Neural progenitor cell (in vitro differentiated cells): Measurements from ENCODE around the gene CRTC1. TPM values are rescaled to one million over a fixed set of nuclear protein-coding genes. Genes with fewer than 3 reads are reported as not detected.
"Not testable (repeated sequence)": the region's sequence is repeated elsewhere in the genome, so short reads cannot be mapped to it uniquely, and the experiment has no call there.

Source experiments
- DNase-seq: peaks from one replicate; pipeline ENCODE4 v3.0.0-alpha.2; 2016; ENCODE audit warnings: low spot score
- H2AFZ ChIP-seq: fragments of 200-600 bp; sonication (generic); replicated peaks from 2 replicates; pipeline ENCODE4 v1.6.1; 2016; ENCODE audit warnings: antibody characterized with exemption
- H3F3A ChIP-seq: fragments of 200-600 bp; sonication (generic); 2 replicates; pipeline ENCODE4 v1.6.1; 2016; ENCODE audit warnings: antibody characterized with exemption, low read depth
- H3K27ac ChIP-seq: fragments of 200-600 bp; sonication (generic); 2 replicates; pipeline ENCODE4 v1.5.1; 2016; ENCODE audit warnings: mild to moderate bottlenecking
- H3K27me3 ChIP-seq: fragments of 200-600 bp; sonication (generic); 2 replicates; pipeline ENCODE4 v1.6.1; 2016; ENCODE audit warnings: mild to moderate bottlenecking, moderate library complexity
- H3K36me3 ChIP-seq: fragments of 200-600 bp; sonication (generic); 2 replicates; pipeline ENCODE4 v1.5.1; 2016
- H3K4me1 ChIP-seq: fragments of 200-600 bp; sonication (generic); 2 replicates; pipeline ENCODE4 v1.6.1; 2016; ENCODE audit warnings: mixed run types
- H3K4me2 ChIP-seq: fragments of 200-600 bp; sonication (generic); 2 replicates; pipeline ENCODE4 v1.6.1; 2016
- H3K4me3 ChIP-seq: fragments of 200-600 bp; sonication (generic); 2 replicates; pipeline ENCODE4 v1.5.1; 2016
- H3K79me2 ChIP-seq: fragments of 200-600 bp; sonication (generic); 2 replicates; pipeline ENCODE4 v1.6.1; 2016; ENCODE audit warnings: low read depth
- H3K9ac ChIP-seq: fragments of 200-600 bp; sonication (generic); 2 replicates; pipeline ENCODE4 v1.6.1; 2016
- H3K9me3 ChIP-seq: fragments of 200-600 bp; sonication (generic); 2 replicates; pipeline ENCODE4 v1.5.1; 2016; ENCODE audit warnings: low read depth
- H4K20me1 ChIP-seq: fragments of 200-600 bp; sonication (generic); 2 replicates; pipeline ENCODE4 v1.6.1; 2016; ENCODE audit warnings: low read depth
- H3K27ac Mint-ChIP-seq: 3 replicates; pipeline ENCODE4 v1.8.0; 2021; ENCODE audit warnings: mixed read lengths
- H3K27me3 Mint-ChIP-seq: 2 replicates; pipeline ENCODE4 v1.8.0; 2022; ENCODE audit warnings: low read depth, mild to moderate bottlenecking, inconsistent platforms, moderate library complexity, mixed read lengths; ENCODE audit not compliant: insufficient read depth
- H3K36me3 Mint-ChIP-seq: 3 replicates; pipeline ENCODE4 v1.8.0; 2021; ENCODE audit warnings: mixed read lengths
- H3K4me1 Mint-ChIP-seq: 3 replicates; pipeline ENCODE4 v1.8.0; 2021; ENCODE audit warnings: mixed read lengths
- H3K4me3 Mint-ChIP-seq: 3 replicates; pipeline ENCODE4 v1.8.0; 2021; ENCODE audit warnings: mild to moderate bottlenecking, moderate library complexity, mixed read lengths
- H3K9me3 Mint-ChIP-seq: 3 replicates; pipeline ENCODE4 v1.8.0; 2020; ENCODE audit warnings: mixed read lengths
- EZH2 ChIP-seq: fragments of 200-600 bp; sonication (generic); IDR thresholded peaks from 2 replicates; pipeline ENCODE4 v1.6.1; 2017; ENCODE audit warnings: antibody characterized with exemption, mild to moderate bottlenecking, moderate library complexity
- EZH2phosphoT487 ChIP-seq: fragments of 200-600 bp; sonication (generic); IDR thresholded peaks from 2 replicates; pipeline ENCODE4 v1.6.1; 2017; ENCODE audit warnings: antibody characterized with exemption
- total RNA-seq: library from RNA; depleted of rRNA; stranded (reverse); fragments of >200 nt; gene quantifications from 2 replicates; pipeline ENCODE4 v1.2.3, GENCODE V29; 2015; ENCODE audit warnings: low replicate concordance
- TF ChIP-seq, protein P1 (sequence below): fragments of 200-600 bp; sonication (generic); IDR thresholded peaks from 2 replicates; pipeline ENCODE4 v1.5.1; 2017; ENCODE audit warnings: antibody characterized with exemption, mild to moderate bottlenecking

CRTC1 gene
- total RNA-seq, 1 donor from 2014 or later: 2.4 TPM

DNA sequence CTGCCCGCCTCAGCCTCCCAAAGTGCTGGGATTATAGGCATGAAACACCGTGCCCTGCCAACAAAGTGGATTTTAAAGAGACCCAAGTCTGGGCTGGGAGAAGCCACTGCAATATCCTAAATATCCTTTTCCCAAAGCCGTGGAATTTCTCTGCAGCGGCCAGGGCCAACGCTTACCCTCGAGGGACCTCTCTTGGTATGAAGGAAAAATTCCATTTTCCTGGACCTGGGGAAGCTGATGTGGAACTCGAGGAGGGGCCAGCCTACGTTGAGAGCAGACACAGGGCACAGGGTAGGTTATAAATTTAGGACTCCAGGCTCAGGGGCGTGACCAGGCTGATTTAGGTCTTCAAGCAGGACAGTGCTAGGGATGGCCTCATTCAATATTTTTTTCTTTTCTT lies 130.6 kb downstream of the CRTC1 start:
- TF ChIP-seq, protein P1, sequence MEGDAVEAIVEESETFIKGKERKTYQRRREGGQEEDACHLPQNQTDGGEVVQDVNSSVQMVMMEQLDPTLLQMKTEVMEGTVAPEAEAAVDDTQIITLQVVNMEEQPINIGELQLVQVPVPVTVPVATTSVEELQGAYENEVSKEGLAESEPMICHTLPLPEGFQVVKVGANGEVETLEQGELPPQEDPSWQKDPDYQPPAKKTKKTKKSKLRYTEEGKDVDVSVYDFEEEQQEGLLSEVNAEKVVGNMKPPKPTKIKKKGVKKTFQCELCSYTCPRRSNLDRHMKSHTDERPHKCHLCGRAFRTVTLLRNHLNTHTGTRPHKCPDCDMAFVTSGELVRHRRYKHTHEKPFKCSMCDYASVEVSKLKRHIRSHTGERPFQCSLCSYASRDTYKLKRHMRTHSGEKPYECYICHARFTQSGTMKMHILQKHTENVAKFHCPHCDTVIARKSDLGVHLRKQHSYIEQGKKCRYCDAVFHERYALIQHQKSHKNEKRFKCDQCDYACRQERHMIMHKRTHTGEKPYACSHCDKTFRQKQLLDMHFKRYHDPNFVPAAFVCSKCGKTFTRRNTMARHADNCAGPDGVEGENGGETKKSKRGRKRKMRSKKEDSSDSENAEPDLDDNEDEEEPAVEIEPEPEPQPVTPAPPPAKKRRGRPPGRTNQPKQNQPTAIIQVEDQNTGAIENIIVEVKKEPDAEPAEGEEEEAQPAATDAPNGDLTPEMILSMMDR: no peak
- TF ChIP-seq EZH2: no peak
- no peak for TF ChIP-seq EZH2phosphoT487
- Histone ChIP-seq H3K4me2 (no peak overlapping the region), H3K9me3 (no peaks in the 10 kb centered on the region), H3K36me3 (no peaks in the 10 kb centered on the region), H3K79me2 (no peaks in the 10 kb centered on the region), H3K4me1 (no peaks in the 10 kb centered on the region), H3K4me3 (no peak overlapping the region), H2AFZ (no peak overlapping the region), H3K9ac (no peak overlapping the region), H3F3A (no peaks in the 10 kb centered on the region), H4K20me1 (no peaks in the 10 kb centered on the region), H3K27me3 (peaks cover 66% of the 10 kb centered on the region), H3K27ac (no peak overlapping the region)
- no peaks in the 10 kb centered on the region for H3K9me3 Mint-ChIP-seq
- H3K4me1 Mint-ChIP-seq: no peaks in the 10 kb centered on the region
- H3K27ac Mint-ChIP-seq: no peak overlapping the region
- H3K36me3 Mint-ChIP-seq: no peaks in the 10 kb centered on the region
- H3K4me3 Mint-ChIP-seq: no peak overlapping the region
- DNase-seq: no peak
- H3K27me3 Mint-ChIP-seq: peaks cover 2% of the 10 kb centered on the region

DNA sequence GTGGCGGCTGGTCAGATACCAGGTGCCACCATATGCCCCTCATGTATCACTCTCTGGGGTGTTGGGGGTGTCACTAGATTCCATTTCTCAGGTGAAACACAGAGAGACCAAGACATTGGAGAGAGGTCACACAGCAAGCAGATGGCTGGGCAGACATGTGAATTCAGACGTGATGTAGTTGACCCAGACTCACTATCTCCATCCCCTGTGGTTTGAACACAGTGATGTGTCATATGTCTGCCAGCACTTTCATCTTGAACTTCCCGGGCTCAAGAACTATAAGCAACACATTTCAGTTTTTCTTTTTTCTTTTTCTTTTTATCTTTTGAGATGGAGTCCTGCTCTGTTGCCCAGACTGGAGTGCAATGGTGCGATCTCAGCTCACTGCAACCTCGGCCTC lies 132.2 kb downstream of the CRTC1 start:
- H3K27ac ChIP-seq: no peak overlapping the region
- no peaks in the 10 kb centered on the region for H3K36me3 ChIP-seq
- H3K79me2 ChIP-seq: no peaks in the 10 kb centered on the region
- H3K9ac ChIP-seq: no peak overlapping the region
- H3K27me3 ChIP-seq: peaks cover 50% of the 10 kb centered on the region
- no peaks in the 10 kb centered on the region for H3K36me3 Mint-ChIP-seq
- peaks cover 2% of the 10 kb centered on the region for H3K27me3 Mint-ChIP-seq
- TF ChIP-seq EZH2phosphoT487 (no peak), EZH2 (no peak)
- no peaks in the 10 kb centered on the region for H3K9me3 ChIP-seq
- no peaks in the 10 kb centered on the region for H3F3A ChIP-seq
- H3K27ac Mint-ChIP-seq: no peak overlapping the region
- H3K4me1 ChIP-seq: no peaks in the 10 kb centered on the region
- H3K4me2 ChIP-seq: no peak overlapping the region
- H4K20me1 ChIP-seq: no peaks in the 10 kb centered on the region
- no peak overlapping the region for H3K4me3 ChIP-seq
- DNase-seq: no peak
- peak overlapping the region; percentile 33 for H3K4me3 Mint-ChIP-seq
- H3K9me3 Mint-ChIP-seq: no peaks in the 10 kb centered on the region
- no peaks in the 10 kb centered on the region for H3K4me1 Mint-ChIP-seq
- no peak overlapping the region for H2AFZ ChIP-seq

DNA sequence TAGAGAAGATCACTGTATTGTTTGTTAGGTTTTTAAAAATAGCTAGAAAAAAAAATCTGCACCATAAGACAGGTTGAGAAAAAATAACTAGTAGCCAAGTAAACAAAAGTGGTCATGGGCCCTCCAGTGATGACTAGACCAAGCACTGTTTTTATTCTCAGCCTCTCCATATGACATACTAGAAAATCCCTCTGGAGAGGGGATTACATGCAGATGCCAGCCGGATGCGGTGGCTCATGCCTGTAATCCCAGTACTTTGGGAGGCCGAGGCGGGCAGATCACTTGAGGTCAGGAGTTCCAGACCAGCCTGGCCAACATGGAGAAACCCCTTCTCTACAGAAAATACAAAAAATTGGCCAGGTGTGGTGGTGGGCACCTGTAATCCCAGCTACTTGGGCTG lies 133.2 kb downstream of the CRTC1 start:
- not testable (repeated sequence) for H3K36me3 ChIP-seq, H3K27ac ChIP-seq, H3K27ac Mint-ChIP-seq, H3K9me3 Mint-ChIP-seq, H3K9me3 ChIP-seq, H3K79me2 ChIP-seq, H3K9ac ChIP-seq, H2AFZ ChIP-seq, H3F3A ChIP-seq, H3K36me3 Mint-ChIP-seq, H3K27me3 Mint-ChIP-seq, H3K4me2 ChIP-seq, H3K4me1 ChIP-seq, DNase-seq, H4K20me1 ChIP-seq, H3K4me3 ChIP-seq, H3K4me1 Mint-ChIP-seq
- peak overlapping the region; percentile 15 for H3K4me3 Mint-ChIP-seq
- H3K27me3 ChIP-seq: peaks cover 48% of the 10 kb centered on the region

DNA sequence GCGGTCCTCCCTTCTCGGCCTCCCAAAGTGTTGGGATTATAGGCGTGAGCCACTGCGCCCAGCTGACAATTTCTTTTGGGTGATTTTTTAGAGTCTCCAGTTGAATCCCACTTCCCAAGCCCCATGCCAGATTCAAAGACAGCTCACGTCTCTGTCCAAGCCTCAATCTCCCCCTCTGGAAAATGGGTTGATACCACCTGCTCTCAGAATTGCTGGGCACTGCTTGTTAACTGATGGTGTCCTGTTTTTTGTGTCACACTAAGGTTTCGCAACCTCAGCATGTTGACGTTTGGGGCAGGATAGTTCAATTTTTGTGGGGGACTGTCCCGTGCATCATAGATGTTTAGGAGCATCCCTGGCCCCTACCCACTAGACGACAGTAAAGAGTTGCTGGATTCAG lies 134.1 kb downstream of the CRTC1 start:
- TF ChIP-seq, protein P1: no peak
- TF ChIP-seq EZH2: no peak
- no peak for TF ChIP-seq EZH2phosphoT487
- H3K4me1 Mint-ChIP-seq: no peaks in the 10 kb centered on the region

More for the DNA sequence above, 134.1 kb downstream of the CRTC1 start:
- H3K9me3 ChIP-seq: no peaks in the 10 kb centered on the region
- Mint-ChIP-seq H3K4me3 (no peak overlapping the region), H3K27me3 (peaks cover 2% of the 10 kb centered on the region), H3K9me3 (no peaks in the 10 kb centered on the region), H3K36me3 (no peaks in the 10 kb centered on the region), H3K27ac (no peak overlapping the region)
- H4K20me1 ChIP-seq: no peaks in the 10 kb centered on the region
- H3K4me2 ChIP-seq: no peak overlapping the region
- H3F3A ChIP-seq: no peaks in the 10 kb centered on the region
- H2AFZ ChIP-seq: no peak overlapping the region
- no peaks in the 10 kb centered on the region for H3K79me2 ChIP-seq
- no peak overlapping the region for H3K27ac ChIP-seq
- H3K4me3 ChIP-seq: no peak overlapping the region
- H3K36me3 ChIP-seq: no peaks in the 10 kb centered on the region
- H3K27me3 ChIP-seq: peaks cover 46% of the 10 kb centered on the region
- no peaks in the 10 kb centered on the region for H3K4me1 ChIP-seq
- DNase-seq: no peak
- H3K9ac ChIP-seq: no peak overlapping the region
